GM19023 (cell line): ENCODE results near the gene THBS1.

Experiments used
- ATAC-seq: cut with Tn5 transposase; IDR thresholded peaks from one replicate; pipeline ENCODE4 v1.9.1; 2021; ENCODE audit warnings: mild to moderate bottlenecking, moderate library complexity; ENCODE audit not compliant: unreplicated experiment

THBS1 gene

DNA sequence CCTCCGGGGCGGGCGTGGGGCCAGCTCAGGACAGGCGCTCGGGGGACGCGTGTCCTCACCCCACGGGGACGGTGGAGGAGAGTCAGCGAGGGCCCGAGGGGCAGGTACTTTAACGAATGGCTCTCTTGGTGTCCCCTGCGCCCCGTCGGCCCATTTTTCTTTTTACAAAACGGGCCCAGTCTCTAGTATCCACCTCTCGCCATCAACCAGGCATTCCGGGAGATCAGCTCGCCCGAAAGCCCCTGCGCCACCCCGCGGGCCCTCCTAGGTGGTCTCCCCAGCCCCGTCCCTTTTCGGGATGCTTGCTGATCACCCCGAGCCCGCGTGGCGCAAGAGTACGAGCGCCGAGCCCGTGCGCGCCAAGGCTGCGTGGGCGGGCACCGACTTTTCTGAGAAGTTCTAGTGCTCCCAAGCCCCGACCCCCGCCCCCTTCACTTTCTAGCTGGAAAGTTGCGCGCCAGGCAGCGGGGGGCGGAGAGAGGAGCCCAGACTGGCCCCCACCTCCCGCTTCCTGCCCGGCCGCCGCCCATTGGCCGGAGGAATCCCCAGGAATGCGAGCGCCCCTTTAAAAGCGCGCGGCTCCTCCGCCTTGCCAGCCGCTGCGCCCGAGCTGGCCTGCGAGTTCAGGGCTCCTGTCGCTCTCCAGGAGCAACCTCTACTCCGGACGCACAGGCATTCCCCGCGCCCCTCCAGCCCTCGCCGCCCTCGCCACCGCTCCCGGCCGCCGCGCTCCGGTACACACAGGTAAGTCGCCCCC, at the start of gene THBS1:
TSS of gene THBS1 (plus strand) at position 595 of the 757 bp plus-strand sequence. CDS start 779 bp downstream, outside the sequence.
- ATAC-seq, result peak; percentile 15

DNA sequence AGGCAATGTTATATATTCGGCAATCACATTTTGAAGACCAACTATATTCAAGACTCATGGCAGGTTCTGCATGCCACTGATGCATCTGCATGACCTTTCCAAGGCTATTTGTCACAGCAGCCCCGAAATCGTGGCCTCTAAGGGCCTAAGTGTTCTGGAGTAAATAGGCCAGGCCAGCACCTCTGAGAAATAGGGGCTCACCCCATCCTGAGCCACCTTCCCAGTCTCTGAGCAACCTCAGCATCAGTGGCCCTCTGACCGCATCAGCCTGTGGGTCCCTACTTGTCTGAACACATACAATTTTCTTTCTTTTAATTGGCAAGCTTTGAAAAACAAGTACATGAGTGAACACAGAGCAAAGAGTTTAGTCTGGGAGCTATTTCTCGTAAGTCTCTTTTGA, 45.9 kb upstream of the THBS1 start:
- no peak for ATAC-seq

DNA sequence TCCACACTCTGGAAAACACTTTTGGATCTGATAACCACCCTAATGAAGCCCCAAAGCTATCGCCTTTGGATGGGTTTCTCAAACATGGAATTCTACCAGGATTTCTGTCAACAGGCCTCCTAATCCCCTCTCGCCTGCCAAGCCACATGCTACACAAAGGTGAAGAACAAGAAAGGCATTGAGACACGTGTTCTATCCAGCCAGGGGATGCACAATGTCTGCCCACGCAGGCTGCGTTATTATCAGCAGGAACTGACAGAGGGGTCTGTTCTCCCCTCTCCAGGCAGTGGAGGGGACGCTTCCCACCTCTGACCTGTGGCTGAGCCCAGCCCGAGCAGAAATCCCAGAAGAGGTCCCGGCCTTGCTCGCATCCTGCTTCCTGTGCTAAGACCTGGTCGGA, 45.4 kb upstream of the THBS1 start:
- no peak for ATAC-seq

DNA sequence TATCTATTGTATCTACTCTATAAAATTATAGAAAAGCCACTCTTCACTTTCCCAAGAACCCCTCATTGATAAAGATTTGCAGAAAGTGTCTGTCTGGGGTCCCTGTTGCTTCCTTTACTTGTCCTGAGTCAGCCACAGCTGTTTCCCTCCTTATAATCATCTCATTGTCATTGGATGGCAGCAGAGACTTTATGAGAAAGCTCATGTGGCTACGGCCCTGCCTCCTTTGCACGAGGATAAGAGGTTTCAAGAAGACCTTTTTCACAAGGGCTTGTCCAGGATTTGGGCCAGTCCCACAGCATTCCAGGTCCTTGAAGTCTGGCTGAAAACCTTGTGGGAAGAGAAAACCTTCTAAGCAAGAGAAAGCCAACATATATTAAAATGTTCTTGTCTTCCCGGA, 41.9 kb upstream of the THBS1 start:
- no peak for ATAC-seq

DNA sequence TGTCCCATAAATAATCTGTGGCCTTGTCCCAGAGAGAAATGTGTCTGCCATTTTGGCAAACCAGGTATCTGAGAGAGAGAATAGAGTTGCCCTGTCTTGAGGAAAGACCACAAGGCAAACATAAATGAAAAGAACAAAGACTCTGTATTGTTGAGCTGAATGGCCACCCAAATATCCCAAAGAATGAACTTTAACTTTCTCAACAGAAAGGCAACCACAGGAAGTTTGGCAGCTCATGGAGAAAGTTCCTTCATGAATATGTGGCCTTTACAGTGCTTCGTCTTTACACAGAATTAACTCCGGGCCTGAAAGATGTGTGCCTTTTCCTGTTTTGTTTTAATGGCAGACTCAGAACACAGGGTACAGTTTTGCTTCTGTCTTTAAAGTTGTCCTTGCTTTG, 41.4 kb upstream of the THBS1 start:
- ATAC-seq, result no peak

DNA sequence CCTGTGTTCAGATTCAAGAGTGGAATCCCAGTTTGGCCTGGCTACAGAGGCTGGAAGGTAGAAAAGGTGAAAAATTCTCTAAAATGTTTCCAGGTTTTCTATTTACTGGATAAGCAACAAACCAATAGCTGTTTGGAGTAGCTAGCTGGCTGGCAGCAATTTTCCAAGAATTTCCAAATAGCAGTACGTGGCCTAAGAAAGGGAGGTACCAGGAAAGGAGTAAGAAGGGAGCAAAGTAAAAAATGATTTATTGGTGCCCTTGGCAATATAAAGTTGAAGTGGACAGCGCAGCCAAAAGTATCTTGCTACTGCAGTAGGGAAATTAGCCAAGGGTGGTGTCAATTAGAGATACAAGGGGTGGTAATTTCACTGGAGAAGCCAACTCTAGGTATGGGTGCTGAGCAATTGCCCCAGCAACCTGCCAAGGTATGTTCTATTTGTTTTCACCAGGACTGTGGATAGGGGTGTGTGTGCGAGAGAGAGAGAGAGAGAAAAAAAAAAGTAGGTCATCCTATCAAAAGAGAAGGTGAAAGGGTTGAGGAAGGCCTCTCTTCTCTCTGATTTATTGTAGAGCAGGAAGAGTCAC, 40.8 kb upstream of the THBS1 start:
- ATAC-seq, result no peak

DNA sequence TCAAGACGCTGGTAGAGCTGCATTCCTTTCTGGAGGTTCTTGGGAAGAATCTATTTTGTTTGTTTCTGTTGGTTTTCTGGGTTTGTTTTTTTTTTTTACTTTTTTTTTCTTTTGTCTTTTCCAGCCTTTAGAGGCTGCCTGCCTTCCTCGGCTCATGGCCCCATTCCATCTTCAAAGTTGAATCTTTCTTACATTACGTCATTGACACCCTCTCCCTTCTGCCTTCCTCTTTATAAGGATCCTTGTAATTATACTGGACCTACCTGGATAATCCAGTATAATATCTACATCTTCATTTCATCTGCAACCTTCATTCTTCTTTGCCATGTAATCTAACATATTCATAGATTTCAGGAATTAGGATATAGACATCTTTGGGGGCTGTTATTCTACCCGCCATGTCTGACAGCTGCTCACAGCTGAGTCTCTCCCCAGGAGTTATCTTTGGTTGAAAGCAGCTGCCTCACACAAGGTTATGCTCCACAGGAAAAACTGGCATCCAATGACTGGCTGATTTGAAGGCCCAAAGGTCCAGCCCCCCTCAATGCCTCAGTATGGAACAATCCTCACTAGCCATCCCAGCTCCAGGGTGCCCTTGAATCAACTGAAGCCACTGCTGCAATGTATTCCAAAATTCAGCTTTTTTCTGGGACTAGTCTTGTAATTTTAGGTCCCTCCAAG, 38.4 kb upstream of the THBS1 start:
- no peak for ATAC-seq

DNA sequence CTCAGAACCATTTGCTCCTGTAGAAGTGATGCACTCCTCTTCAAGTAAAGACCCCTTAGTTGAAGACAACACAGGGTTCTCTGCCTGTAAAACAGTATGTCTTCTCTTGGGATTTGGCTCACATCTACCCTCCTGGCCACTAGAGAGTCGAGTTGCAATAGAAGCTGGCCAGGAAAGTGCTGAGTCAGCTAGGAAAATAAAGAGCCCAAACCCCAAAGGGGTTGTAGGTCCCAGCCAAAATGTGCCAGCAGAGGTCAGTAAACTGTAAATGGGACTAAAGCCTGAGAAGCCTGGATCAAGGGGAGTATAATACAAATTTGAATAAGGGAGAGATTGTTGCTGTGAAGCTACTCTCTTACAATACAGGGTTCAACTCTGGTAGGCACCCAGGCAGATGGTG, 37.2 kb upstream of the THBS1 start:
- ATAC-seq, result no peak

DNA sequence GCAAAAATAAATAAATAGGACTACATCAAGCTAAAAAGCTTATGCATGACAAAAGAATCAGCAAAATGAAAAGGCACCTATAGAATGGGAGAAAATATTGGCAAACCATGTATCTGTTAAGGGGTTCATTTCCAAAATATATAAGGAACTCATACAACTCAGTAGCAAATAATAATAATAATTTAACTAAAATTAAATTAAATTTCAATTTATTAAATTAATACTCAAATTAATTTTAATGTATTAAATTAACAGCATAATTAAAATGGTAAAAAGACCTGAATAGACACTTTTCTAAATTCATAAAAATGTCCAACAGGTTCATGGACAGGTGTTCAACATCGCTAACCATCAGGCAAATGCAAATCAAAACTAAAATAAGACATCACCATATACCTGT, 34.0 kb upstream of the THBS1 start:
- ATAC-seq, result no peak

DNA sequence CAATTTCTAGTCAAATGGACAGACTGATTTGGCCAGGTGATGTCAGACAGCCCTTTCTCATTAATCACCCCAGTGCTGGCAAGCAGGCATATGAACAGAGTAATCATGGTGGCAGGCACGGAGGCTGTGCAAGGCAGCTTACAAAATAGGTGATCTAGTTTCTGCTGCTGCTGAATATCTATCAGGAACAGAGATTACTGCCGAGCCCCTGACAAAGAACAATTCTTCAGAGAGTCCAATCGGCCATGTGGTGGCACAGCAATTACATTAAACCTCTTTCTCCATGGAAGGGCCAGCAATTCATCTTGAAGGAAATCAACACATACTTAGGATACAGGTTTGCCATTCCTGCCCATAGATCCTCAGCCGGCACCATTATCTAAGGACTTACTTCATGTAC, 32.3 kb upstream of the THBS1 start:
- no peak for ATAC-seq

DNA sequence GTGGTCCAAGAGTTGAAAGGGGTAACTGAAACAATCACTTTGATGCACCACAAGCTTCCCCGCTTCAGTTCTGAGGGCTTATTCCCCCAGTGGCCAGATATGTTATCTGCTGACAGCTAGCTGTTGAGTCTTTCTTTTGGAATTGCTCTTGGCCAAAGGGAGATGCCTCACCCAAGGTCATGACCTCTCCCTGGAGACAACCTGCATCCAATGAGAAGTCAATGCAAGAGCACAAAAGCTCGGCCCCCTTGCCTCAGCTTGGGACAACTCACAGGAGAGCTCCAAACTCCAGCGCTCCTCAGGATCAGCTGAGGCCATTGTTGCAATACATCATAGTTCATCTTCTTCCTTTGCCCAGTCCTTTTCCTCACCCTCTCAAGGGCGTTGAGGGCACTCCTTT, 31.0 kb upstream of the THBS1 start:
- no peak for ATAC-seq

DNA sequence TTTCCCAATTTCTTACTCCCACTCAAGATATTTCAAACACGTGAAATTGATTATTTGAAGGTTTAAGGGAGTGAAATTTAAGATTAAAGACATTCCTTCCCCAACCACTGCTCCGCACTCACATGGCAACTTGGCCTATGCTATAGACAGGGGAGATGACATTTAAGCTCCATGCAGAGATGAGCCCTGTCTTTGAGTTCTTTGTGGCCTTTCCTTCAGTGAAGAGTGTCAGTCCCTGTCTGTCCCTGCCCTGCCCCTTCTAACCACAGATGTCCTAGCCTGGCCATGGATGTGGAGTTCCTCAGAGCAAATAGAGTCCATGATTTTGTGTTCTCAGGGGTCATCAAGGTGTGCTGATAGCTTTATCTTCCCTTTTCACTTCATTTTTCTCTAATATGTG, 29.4 kb upstream of the THBS1 start:
- ATAC-seq, result no peak

DNA sequence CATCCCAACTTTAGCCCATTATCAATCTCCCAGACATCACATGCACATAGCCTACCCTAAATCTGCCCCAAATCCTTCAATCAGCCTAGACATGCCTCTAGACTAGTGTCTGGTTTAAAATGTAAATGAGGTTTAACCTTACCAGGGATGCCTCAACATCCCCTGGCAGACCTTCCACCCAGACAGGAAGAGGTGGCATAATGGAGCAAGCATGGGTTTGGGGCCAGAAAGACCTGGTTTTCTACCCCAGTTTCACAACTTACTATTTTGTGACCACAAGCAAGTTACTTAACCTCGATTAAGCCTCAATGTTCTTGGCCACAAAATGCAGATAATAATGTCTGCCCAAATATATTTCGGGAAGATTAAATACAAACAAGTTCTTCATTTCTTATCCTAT, 28.3 kb upstream of the THBS1 start:
- ATAC-seq, result no peak

DNA sequence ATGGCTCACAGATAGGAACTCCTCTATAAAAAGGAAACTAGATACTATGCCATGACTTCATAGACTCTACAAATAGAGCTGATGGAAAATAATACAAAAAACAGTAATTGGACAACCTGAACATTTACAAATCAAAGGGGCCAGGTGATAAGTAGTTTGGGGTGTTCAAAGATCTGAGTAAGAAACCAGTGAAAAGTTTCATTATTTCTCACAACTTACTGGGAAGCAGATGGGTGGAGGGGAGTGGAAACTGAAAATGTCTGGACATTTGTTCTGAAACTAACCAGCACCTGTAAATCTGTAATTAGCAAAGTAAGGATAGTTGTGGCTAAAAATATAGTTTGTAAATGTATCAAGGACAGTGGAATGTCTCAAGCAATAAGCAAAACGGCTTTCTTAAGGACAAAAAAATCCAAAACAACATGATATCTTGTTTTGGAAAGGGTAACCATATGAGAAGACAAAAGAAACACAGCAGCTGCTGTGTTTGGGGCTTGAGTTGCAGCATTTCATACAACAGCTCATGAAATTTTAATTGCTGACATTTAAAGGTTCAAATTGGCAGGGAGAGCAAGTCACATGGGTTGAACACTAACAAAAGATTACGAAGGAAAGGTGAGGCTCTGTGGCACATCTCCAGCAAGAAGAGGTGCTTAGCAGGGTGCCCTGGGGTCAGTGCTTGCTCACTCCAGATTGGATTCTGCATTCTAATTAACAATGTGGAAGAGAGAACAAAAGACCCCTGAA, 26.8 kb upstream of the THBS1 start:
- no peak for ATAC-seq

DNA sequence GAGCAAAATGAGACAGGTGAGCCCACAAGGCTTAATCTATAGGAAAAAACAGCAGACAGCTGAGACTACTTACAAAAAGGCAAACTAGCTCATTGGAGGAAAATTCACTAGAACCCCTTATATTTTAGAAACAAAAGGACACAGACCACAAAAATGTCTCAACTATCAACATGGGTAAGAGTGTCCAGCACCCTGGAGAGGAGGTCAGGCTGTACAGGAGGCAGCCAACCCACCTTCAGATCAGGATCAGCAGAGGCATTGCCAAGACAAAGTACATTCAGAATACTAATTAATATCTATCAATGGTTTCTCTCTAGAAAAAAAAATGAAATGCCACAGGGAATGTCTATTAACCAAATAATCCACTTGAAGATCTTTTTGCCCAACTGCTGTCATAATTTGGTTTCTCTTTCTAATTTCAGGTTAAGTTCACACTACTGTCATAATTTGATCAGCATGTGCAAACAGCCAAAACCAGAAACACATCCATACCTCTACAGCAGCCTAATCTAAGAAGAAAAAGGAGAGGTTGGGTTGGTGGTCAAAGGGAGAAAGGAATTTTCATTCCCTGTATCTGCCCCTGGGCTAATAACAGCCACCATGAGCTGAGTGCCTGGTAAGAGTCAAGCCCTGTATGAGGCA, 26.0 kb upstream of the THBS1 start:
- no peak for ATAC-seq

DNA sequence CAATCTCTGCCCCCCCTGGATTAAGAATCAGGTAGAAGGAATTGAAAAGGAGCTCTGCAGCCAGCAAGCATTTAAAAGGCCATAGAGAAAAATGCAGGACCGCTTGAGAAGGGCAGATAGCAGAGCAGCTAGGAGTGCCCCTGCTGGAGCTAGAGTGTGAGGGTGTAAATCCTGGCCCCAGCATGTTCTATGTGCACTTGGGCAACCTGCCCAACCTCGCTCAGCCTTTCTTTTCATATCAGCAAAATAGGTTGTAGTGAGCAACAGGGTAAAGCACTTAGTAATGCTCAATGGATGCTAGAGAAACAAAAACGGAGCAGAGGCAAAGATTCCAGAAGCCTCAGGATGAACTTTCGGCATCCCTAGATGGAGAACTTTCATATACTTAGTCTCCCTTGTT, 25.0 kb upstream of the THBS1 start:
- no peak for ATAC-seq

DNA sequence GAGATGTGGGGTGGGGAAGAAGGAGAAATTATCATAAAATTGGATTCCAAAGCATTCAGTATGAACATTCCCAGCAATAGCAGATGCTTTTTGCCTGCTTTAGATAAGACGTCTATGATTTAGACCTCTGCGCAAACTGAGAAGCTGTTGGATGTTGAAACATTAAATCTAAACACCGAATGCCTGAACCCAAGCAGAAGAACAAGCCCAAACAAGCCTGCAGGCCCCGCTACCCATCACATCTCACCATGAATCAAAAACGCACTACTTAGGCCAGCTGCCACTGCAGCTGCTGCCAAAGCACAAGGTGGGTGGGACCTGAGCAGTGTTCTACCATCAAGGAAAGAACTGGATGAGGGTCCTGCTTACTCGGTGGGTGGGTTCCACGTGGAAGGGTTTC, 24.4 kb upstream of the THBS1 start:
- no peak for ATAC-seq

DNA sequence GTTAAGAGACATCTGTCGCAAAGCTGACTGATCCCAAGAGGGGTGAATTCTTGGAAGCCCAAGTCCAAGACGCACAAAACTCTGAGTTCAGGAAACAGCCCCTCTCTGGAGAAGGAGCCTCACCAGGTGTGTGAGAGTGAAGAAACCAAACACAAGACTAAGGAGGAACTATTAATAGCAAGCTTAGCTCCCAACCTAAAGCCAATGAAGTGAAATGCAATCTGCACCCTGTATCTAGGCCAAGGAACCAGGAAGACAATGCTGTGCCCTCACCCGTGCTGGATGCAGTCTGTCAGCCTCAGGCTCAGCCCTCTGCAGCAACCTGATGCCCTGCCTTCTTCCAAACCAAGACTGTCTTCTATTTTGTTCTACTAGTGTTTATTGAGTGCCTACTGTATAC, 22.5 kb upstream of the THBS1 start:
- no peak for ATAC-seq

DNA sequence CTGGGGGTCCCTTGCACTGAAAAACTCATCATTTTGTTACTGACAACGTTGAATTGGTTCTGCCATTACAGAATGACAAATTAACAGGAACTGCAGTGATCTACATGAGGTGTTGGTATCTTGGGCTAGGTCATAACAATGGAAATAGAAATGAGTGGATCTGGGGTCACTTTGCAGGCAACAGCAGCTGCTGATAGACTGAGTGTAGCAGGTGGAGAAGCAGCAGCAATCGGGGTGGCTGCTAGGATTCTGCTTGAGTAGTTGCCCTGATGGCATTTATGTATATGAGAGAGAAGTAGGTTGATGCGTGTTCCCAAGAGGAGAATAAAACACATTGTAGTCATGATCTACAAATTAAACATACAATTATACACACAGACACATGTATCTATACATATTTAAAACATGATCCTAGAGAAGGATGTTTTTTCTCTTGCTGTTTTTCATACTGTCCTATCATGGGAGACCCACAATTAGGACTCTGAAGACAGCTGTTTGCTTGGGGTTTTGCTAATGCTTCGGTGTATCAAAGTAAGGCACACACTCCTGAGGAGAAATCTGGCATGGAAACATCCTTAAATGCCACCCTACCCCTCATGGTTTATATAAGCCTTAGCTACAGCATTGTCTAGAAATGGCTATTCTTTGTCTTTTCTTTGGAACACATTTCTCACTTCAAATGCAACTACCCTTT, 15.8 kb upstream of the THBS1 start:
- no peak for ATAC-seq

DNA sequence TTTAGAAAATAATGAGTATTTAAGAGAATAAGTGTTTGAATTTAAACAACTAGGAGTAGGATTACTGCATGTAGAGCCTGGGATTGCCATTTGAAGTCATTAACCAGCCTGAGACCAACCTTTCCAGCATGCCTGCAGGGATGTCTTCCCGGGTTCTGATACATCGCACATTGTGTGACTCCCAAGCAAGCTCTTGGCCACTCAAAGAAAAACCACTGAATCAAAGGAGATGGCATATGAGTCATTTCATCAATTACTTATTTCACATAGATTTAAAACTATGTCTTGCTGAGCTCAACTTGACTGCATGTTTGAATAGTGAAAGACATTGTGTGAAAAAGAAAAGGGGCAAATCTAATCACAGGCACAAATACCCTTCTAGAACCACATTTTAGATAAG, 15.0 kb upstream of the THBS1 start:
- ATAC-seq, result no peak

DNA sequence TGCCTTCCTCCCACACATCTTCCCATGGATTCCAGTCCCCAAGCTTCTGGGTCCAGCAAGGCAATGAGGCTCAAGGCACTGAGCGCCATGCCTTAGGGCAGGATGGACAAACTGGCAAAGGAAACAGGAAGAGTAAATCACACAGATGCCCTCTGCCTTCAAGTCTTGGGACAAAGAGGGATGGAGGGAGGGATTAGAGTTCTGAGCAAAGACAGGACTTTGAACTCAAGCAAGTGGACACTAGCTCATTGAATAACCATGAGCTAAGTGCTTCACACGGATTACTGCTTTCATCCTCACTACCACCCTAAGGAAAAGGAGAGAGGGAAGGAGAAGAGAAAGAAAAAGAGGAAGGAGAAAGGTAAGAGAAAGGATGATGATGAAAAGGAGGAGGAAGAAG, 7.6 kb upstream of the THBS1 start:
- ATAC-seq, result no peak
